OCI-LY7 (cell line): Measurements from ENCODE around the gene ANO9. TPM values are rescaled to one million over a fixed set of nuclear protein-coding genes. Genes with fewer than 3 reads are reported as not detected.
A peak's percentile ranks its signal among the peaks of the same experiment; 100 is the strongest.

Source experiments
- BruUV-seq: library from RNA; stranded (reverse); fragments of 400-500 nt; replicated peaks from 2 replicates; lab custom pipeline; 2021; lab: Mats Ljungman, UMichigan
- CTCF ChIA-PET: fragments of 300-600 bp; sonication (Branson Sonifier 250); formaldehyde crosslinking; loops from one replicate; lab custom pipeline; 2022; ENCODE audit warnings: antibody characterized with exemption; ENCODE audit not compliant: unreplicated experiment; lab: Charles Lee
- POLR2A ChIA-PET: fragments of 300-600 bp; sonication (Branson Sonifier 250); formaldehyde crosslinking; loops from one replicate; lab custom pipeline; 2022; ENCODE audit warnings: antibody characterized with exemption; lab: Charles Lee
- DNase-seq: peaks from one replicate; pipeline ENCODE4 v3.0.0-alpha.2; 2015; ENCODE audit warnings: low spot score
- H2AFZ ChIP-seq: fragments of 200-600 bp; sonication (generic), shearing (Covaris generic); 2 replicates; pipeline ENCODE4 v1.6.1; 2014; ENCODE audit warnings: mild to moderate bottlenecking, antibody characterized with exemption, low read length, moderate library complexity
- H3K27ac ChIP-seq: fragments of 200-600 bp; sonication (generic); 2 replicates; pipeline ENCODE4 v1.5.1; 2014; ENCODE audit warnings: mixed run types, low read depth, mild to moderate bottlenecking, moderate library complexity, low read length, inconsistent platforms; ENCODE audit not compliant: poor library complexity, severe bottlenecking
- H3K36me3 ChIP-seq: fragments of 200-600 bp; sonication (generic); 2 replicates; pipeline ENCODE4 v1.6.1; 2014; ENCODE audit warnings: mild to moderate bottlenecking, antibody characterized with exemption, low read length, moderate library complexity, mixed read lengths; ENCODE audit not compliant: insufficient read depth
- H3K4me1 ChIP-seq: fragments of 200-600 bp; sonication (generic); 2 replicates; pipeline ENCODE4 v1.5.1; 2014; ENCODE audit warnings: mild to moderate bottlenecking, low read length; ENCODE audit not compliant: insufficient read depth, poor library complexity, severe bottlenecking
- H3K4me2 ChIP-seq: fragments of 200-600 bp; sonication (generic); 2 replicates; pipeline ENCODE4 v1.6.1; 2014; ENCODE audit warnings: mild to moderate bottlenecking, low read length
- H3K4me3 ChIP-seq: fragments of 200-600 bp; sonication (generic); 2 replicates; pipeline ENCODE4 v1.5.1; 2014; ENCODE audit warnings: mild to moderate bottlenecking, low read depth, low read length; ENCODE audit not compliant: poor library complexity, severe bottlenecking
- H3K79me2 ChIP-seq: fragments of 200-600 bp; sonication (generic); 2 replicates; pipeline ENCODE4 v1.6.1; 2016; ENCODE audit warnings: low read depth, mild to moderate bottlenecking, low read length, moderate library complexity, mixed read lengths; ENCODE audit not compliant: insufficient read depth
- H3K9me2 ChIP-seq: fragments of 200-600 bp; sonication (generic); 2 replicates; pipeline ENCODE4 v1.6.1; 2016; ENCODE audit warnings: mild to moderate bottlenecking, low read length, mixed read lengths; ENCODE audit not compliant: insufficient read depth
- H3K9me3 ChIP-seq: fragments of 200-600 bp; sonication (generic); 2 replicates; pipeline ENCODE4 v1.6.1; 2014; ENCODE audit warnings: mild to moderate bottlenecking, mixed run types, low read length, mixed read lengths
- H4K20me1 ChIP-seq: fragments of 200-600 bp; sonication (generic); 2 replicates; pipeline ENCODE4 v1.6.1; 2014; ENCODE audit warnings: mild to moderate bottlenecking, antibody characterized with exemption, low read length, moderate library complexity, mixed read lengths; ENCODE audit not compliant: insufficient read depth
- CTCF ChIP-seq: fragments of 200-600 bp; sonication (generic); conservative IDR thresholded peaks from 2 replicates; pipeline ENCODE4 v1.5.1; 2014; ENCODE audit warnings: mild to moderate bottlenecking, antibody characterized with exemption, low read length, moderate library complexity, mixed read lengths
- EZH2phosphoT487 ChIP-seq: fragments of 200-600 bp; sonication (generic); IDR thresholded peaks from 2 replicates; pipeline ENCODE4 v1.6.1; 2018; ENCODE audit warnings: low read depth, borderline replicate concordance, mild to moderate bottlenecking, mixed run types, antibody characterized with exemption, low read length, moderate library complexity, mixed read lengths
- intact Hi-C: fragments of 100-400 bp; cut with micrococcal nuclease; formaldehyde crosslinking; loops from one replicate; pipeline ENCODE4 v1.10.0; 2022; ENCODE audit not compliant: unreplicated experiment
- total RNA-seq, 2 experiments: library from RNA; depleted of rRNA in 1 of 2; stranded (reverse); fragments of >200 nt in 1 of 2; shearing (Covaris generic) in 1 of 2; gene quantifications; 2 replicates each; pipeline ENCODE4 v1.2.3, GENCODE V29; 2014 to 2022

ANO9 gene
- total RNA-seq, 2 experiments from 2014 or later, result 25.7 to 27.6 TPM

GRCh38 chr11:447923-448731 lies 6.3 kb upstream of the ANO9 start:
- Histone ChIP-seq H3K9me2 (no peaks in the 10 kb centered on the region), H3K27ac (peak overlapping the region; percentile 68), H2AFZ (peak overlapping the region; percentile 35), H3K4me3 (peak overlapping the region; percentile 74), H3K4me2 (peak overlapping the region; percentile 86), H3K4me1 (peaks cover 37% of the 10 kb centered on the region), H3K36me3 (peaks cover 3% of the 10 kb centered on the region; the same call in 1 of the 2 replicates), H3K9me3 (no peaks in the 10 kb centered on the region), H3K79me2 (no peaks in the 10 kb centered on the region; the same call in 1 of the 2 replicates), H4K20me1 (no peaks in the 10 kb centered on the region)
- ChIA-PET CTCF (interaction anchor here (0.6 to 2.2 kb wide), 2 partner anchors 41 to 43 kb away, joined by 3 to 13 read pairs; no protein-coding TSS in a partner anchor), POLR2A (interaction anchor here (0.8 to 1.7 kb wide), 5 partner anchors 41 to 1559 kb away, joined by 3 to 6 read pairs (median 5); partner anchors contain the start of gene TMEM80)
- intact Hi-C loops, result loop anchor here (1.0 to 5.0 kb wide), 6 partner anchors 41 to 275 kb away; partner anchors contain the start of genes HRAS and LRRC56
- peak; percentile 96 for DNase-seq
- TSS peak; percentile 77 for BruUV-seq
- TF ChIP-seq CTCF, result peak; percentile 86
- no peak for TF ChIP-seq EZH2phosphoT487

- H4K20me1 ChIP-seq, result no peaks in the 10 kb centered on the region
- peak overlapping the region; percentile 20; the same call in 1 of the 2 replicates for H2AFZ ChIP-seq
- no peak overlapping the region for H3K4me3 ChIP-seq
- no peaks in the 10 kb centered on the region; the same call in 1 of the 2 replicates for H3K79me2 ChIP-seq
- intact Hi-C loops, result loop anchor here (5.0 kb wide), 1 partner anchor 90 kb away; the partner anchor contains the start of genes HRAS and LRRC56
- no peaks in the 10 kb centered on the region for H3K9me2 ChIP-seq
- H3K9me3 ChIP-seq, result no peaks in the 10 kb centered on the region
- no peak overlapping the region for H3K27ac ChIP-seq
- no peaks in the 10 kb centered on the region for H3K36me3 ChIP-seq
- CTCF ChIA-PET, result interaction anchor here (0.5 to 1.0 kb wide), 2 partner anchors 39 to 84 kb away, joined by 3 to 5 read pairs; no protein-coding TSS in a partner anchor
- H3K4me1 ChIP-seq, result peaks cover 27% of the 10 kb centered on the region
- POLR2A ChIA-PET, result interaction anchor here (0.5 kb wide), 1 partner anchor 34 kb away, joined by 3 read pairs; no protein-coding TSS in a partner anchor
- BruUV-seq, result no TSS peak
- peak; percentile 24 for DNase-seq
- TF ChIP-seq CTCF (no peak), EZH2phosphoT487 (no peak)
- no peak overlapping the region for H3K4me2 ChIP-seq
These were observed 5.1 kb upstream of the ANO9 start for GRCh38 chr11:446891-447290.
